ENCODE results near the gene SMAP1. TPM values are rescaled to one million over a fixed set of nuclear protein-coding genes. Genes with fewer than 3 reads are reported as not detected.

Gene SMAP1
- total and polyA plus RNA-seq, 9 of the 15 experiments (the other 6 are each of a cell fraction or from before 2014, with no cell fraction given), result 11.4 to 26.4 (median 15.5) TPM

DNA sequence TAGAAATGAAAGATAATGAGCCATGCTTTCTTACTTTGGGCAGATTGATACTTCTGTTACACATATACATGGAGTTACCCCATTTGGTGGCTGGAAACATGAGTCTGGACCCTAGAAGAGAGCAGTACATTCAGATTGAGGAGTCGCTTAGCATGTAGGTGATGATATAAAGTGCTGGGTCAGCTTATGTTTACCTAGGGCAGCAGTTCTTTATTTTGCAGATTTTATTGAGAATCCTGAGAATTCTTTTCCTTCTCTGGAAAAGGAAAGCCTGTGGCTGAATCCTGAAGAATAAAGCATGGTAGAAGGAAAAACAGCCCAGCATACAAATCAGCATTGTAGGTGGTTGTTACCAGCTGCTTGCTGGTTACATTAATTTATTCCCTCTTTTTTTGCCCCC is 91.2 kb downstream of the SMAP1 start:
- in situ Hi-C loops (cut with MboI), result no loop called here
- 20% methylated on average over 1 of the region's 1 CpG for WGBS (ENCODE audit: insufficient coverage, low coverage, missing lambda C conversion rate)
- TF ChIP-seq C11orf30 (IDR thresholded peaks at IDR 0.05; ENCODE audit: low read depth), result 0 out of 2 replicates have a peak, but pooled peaks have one; percentile 24
- TF ChIP-seq, protein P1, sequence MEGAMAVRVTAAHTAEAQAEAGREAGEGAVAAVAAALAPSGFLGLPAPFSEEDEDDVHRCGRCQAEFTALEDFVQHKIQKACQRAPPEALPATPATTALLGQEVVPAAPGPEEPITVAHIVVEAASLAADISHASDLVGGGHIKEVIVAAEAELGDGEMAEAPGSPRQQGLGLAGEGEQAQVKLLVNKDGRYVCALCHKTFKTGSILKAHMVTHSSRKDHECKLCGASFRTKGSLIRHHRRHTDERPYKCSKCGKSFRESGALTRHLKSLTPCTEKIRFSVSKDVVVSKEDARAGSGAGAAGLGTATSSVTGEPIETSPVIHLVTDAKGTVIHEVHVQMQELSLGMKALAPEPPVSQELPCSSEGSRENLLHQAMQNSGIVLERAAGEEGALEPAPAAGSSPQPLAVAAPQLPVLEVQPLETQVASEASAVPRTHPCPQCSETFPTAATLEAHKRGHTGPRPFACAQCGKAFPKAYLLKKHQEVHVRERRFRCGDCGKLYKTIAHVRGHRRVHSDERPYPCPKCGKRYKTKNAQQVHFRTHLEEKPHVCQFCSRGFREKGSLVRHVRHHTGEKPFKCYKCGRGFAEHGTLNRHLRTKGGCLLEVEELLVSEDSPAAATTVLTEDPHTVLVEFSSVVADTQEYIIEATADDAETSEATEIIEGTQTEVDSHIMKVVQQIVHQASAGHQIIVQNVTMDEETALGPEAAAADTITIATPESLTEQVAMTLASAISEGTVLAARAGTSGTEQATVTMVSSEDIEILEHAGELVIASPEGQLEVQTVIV (CRISPR knock-in tag; IDR thresholded peaks at IDR 0.05; ENCODE audit: borderline replicate concordance), result no peak
- TF ChIP-seq ZNF316 (IDR thresholded peaks at IDR 0.05), result peak; percentile 57
- TF ChIP-seq SOX6 (IDR thresholded peaks at IDR 0.05), result no peak
- TF ChIP-seq MAFK (IDR thresholded peaks at IDR 0.05; ENCODE audit: low read length), result peak; percentile 5; the same call in 1 of the 2 replicates
- no peaks in the 10 kb centered on the region for H3K36me3 ChIP-seq (ENCODE audit: control insufficient read depth, insufficient read depth, low read length)
- H3K9me1 ChIP-seq (ENCODE audit: control insufficient read depth, insufficient read depth, low read length), result no peaks in the 10 kb centered on the region
- H3K79me2 ChIP-seq (ENCODE audit: control insufficient read depth, insufficient read depth, low read length), result no peaks in the 10 kb centered on the region
- FAIRE-seq (no peak), ATAC-seq (no peak), DNase-seq (ENCODE audit: extremely low read depth in 1 of 4, low spot score in 3 of 4) (no peak)
- no peaks in the 10 kb centered on the region for H3K4me1 ChIP-seq (replicated peaks in 1 of 2; ENCODE audit: control insufficient read depth in 2 of 2, insufficient read depth in 2 of 2, low read length in 2 of 2)
- no peaks in the 10 kb centered on the region for H4K20me1 ChIP-seq (replicated peaks; ENCODE audit: control insufficient read depth, insufficient read depth, low read length)
- no peaks in the 10 kb centered on the region for H3K9me3 ChIP-seq (replicated peaks; ENCODE audit: control insufficient read depth, insufficient read depth, low read depth, low read length)
- H3K27ac ChIP-seq (ENCODE audit: extremely low read depth, low read depth, low read length), result no peak overlapping the region
- no peak overlapping the region for H2AFZ ChIP-seq (ENCODE audit: low read depth, low read length)
- H3K4me3 ChIP-seq, result no peak overlapping the region
- intact Hi-C loops (cut with micrococcal nuclease), result no loop called here
- ChIA-PET CTCF (ENCODE audit: low intra/inter-chr PET ratio) (no interaction called here), POLR2A (no interaction called here)
- no peak overlapping the region for H3K9ac ChIP-seq (ENCODE audit: insufficient read depth in 1 of 2, low read depth in 2 of 2, low read length in 2 of 2)
- H3K27me3 ChIP-seq (ENCODE audit: control insufficient read depth in 2 of 2, insufficient read depth in 2 of 2, low read length in 2 of 2), result no peaks in the 10 kb centered on the region
- no peak overlapping the region for H3K4me2 ChIP-seq (ENCODE audit: insufficient read depth, low read length)
- BruUV-seq (replicated peaks), result no TSS peak

All from K562 (cell line).